PFSK-1 (cell line): ENCODE results near the gene ZBTB34.

Source experiments
- FOXP2 ChIP-seq: optimal IDR thresholded peaks from 2 replicates; pipeline ENCODE3; 2011; ENCODE audit warnings: borderline replicate concordance, control low read depth, inconsistent platforms; ENCODE audit not compliant: insufficient read depth; ENCODE audit errors: extremely low read length, extremely low read depth
- POLR2AphosphoS5 ChIP-seq: IDR thresholded peaks from 2 replicates; pipeline ENCODE4 v1.6.1; 2012; ENCODE audit warnings: low read depth, mild to moderate bottlenecking, control low read depth, low read length, moderate library complexity
- SIN3A ChIP-seq: IDR thresholded peaks from 2 replicates; pipeline ENCODE4 v1.6.1; 2012; ENCODE audit warnings: mild to moderate bottlenecking, low read length, moderate library complexity, borderline replicate concordance; ENCODE audit not compliant: insufficient read depth
- TAF1 ChIP-seq: IDR thresholded peaks from 2 replicates; pipeline ENCODE4 v1.6.1; 2012; ENCODE audit warnings: low read length, control low read depth, borderline replicate concordance; ENCODE audit not compliant: insufficient read depth
- TF ChIP-seq, protein P1 (sequence below), 2 experiments: IDR thresholded peaks; 2 replicates each; pipeline versions ENCODE4 v1.6.1 to v1.8.0; 2011 to 2012; ENCODE audit warnings: low read depth in 2 of 2, low read length in 2 of 2, control low read depth in 1 of 2, inconsistent platforms in 1 of 2, mild to moderate bottlenecking in 1 of 2, moderate library complexity in 1 of 2; ENCODE audit not compliant: insufficient read depth in 1 of 2

DNA sequence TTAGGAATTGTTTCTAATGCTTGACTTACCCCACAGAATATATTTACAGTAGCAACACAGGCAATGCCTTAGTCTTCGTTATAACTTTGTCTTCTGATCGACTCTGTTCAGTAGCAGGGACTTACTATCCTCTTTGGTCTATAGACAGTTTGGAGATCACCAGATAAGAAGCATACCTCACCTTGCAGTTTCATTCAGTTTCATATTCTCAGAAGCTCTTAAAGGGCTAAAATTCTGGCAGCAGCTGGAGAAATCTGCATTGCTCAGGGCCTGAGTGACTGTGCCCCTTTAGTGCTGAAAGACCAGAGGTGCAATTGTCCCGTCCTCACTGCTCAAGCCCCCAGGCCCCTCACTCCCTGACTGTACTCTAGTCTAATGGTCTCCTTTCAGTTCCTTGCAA is 29.6 kb upstream of the ZBTB34 start:
- TF ChIP-seq POLR2AphosphoS5 (no peak), TAF1 (no peak), SIN3A (no peak), FOXP2 (no peak)
- TF ChIP-seq, protein P1, sequence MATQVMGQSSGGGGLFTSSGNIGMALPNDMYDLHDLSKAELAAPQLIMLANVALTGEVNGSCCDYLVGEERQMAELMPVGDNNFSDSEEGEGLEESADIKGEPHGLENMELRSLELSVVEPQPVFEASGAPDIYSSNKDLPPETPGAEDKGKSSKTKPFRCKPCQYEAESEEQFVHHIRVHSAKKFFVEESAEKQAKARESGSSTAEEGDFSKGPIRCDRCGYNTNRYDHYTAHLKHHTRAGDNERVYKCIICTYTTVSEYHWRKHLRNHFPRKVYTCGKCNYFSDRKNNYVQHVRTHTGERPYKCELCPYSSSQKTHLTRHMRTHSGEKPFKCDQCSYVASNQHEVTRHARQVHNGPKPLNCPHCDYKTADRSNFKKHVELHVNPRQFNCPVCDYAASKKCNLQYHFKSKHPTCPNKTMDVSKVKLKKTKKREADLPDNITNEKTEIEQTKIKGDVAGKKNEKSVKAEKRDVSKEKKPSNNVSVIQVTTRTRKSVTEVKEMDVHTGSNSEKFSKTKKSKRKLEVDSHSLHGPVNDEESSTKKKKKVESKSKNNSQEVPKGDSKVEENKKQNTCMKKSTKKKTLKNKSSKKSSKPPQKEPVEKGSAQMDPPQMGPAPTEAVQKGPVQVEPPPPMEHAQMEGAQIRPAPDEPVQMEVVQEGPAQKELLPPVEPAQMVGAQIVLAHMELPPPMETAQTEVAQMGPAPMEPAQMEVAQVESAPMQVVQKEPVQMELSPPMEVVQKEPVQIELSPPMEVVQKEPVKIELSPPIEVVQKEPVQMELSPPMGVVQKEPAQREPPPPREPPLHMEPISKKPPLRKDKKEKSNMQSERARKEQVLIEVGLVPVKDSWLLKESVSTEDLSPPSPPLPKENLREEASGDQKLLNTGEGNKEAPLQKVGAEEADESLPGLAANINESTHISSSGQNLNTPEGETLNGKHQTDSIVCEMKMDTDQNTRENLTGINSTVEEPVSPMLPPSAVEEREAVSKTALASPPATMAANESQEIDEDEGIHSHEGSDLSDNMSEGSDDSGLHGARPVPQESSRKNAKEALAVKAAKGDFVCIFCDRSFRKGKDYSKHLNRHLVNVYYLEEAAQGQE (IDR thresholded peaks at IDR 0.05; ENCODE audit: insufficient read depth in 1 of 2, low read depth in 2 of 2, low read length in 2 of 2), result no peak
